ENCODE measurements around the gene NLRP11.
"Not testable (repeated sequence)": the region's sequence is repeated elsewhere in the genome, so short reads cannot be mapped to it uniquely, and the experiment has no call there.

Gene NLRP11

DNA sequence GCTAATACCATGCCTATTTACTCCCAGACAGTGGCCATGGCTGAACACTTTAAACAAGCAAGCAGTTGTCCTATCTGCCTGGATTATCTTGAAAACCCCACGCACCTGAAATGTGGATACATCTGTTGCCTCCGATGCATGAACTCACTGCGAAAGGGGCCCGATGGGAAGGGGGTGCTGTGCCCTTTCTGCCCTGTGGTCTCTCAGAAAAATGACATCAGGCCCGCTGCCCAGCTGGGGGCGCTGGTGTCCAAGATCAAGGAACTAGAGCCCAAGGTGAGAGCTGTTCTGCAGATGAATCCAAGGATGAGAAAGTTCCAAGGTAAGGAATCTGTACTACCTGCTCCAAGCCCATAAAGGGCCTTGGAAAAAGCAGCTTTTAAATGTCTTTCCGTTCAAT, 54.3 kb downstream of the NLRP11 start:
- DNase-seq, result no peak

GRCh38 chr19:55769632-55770031, 62.2 kb downstream of the NLRP11 start:
- DNase-seq, result not testable (repeated sequence)

GRCh38 chr19:55768818-55769217, 63.0 kb downstream of the NLRP11 start, which contains the start of gene RFPL4AL1:
Gene RFPL4AL1, plus strand, starts transcription at chr19:55769118. Its CDS starts 2,687 bp downstream, at chr19:55771805.
- DNase-seq, result not testable (repeated sequence)

GRCh38 chr19:55766466-55766865, 65.3 kb downstream of the NLRP11 start:
- no peak for DNase-seq

GRCh38 chr19:55758797-55759196, 73.0 kb downstream of the NLRP11 start, which contains the start of gene RFPL4A:
Gene RFPL4A, plus strand, starts transcription at chr19:55759097. Its CDS starts 2,704 bp downstream, at chr19:55761801.
- not testable (repeated sequence) for DNase-seq

GRCh38 chr19:55756808-55757207, 75.0 kb downstream of the NLRP11 start:
- not testable (repeated sequence) for DNase-seq

- DNase-seq, result no peak
Measured at GRCh38 chr19:55753401-55753800, 78.4 kb downstream of the NLRP11 start.

DNA sequence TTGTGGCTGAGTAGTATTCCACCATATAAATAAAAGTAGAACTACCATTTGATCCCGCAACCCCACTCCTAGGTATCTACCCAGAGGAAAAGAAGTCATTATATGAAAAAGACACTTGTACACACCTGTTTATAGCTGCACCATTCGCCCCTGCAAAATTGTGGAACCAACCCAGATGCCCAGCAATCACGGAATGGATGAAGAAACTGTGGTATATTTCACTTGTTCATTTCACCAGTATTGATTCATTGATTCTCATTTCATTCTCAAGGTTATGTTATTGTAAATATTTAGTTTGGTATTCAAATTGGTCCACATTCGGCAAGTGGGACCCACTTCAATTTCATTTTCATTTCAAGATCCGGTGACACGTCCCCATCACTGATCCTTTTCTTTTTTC, 81.1 kb downstream of the NLRP11 start:
- no peak for DNase-seq

GRCh38 chr19:55738302-55738701, 93.5 kb downstream of the NLRP11 start, which contains the start of gene NLRP9:
Gene NLRP9, minus strand, starts transcription at chr19:55738402. Its CDS starts 28 bp downstream, at chr19:55738374.
- no peak for DNase-seq
